K562 (cell line): ENCODE measurements around the gene TLNRD1.

Source experiments
- RCOR1 ChIP-seq, 2 experiments: IDR thresholded peaks; 2 replicates each; pipeline ENCODE4 v1.6.1; 2012; ENCODE audit warnings: low read depth in 2 of 2, low read length in 2 of 2, borderline replicate concordance in 1 of 2, improper control_type of control experiment in 1 of 2
- ZNF318 ChIP-seq, 2 experiments: fragments of 450-650 bp; IDR thresholded peaks; 2 replicates each; pipeline ENCODE4 v1.6.1; 2016; ENCODE audit warnings: mild to moderate bottlenecking in 2 of 2, borderline replicate concordance in 1 of 2, low read depth in 1 of 2, moderate library complexity in 1 of 2

GRCh38 chr15:81010086-81010485 is 9.4 kb downstream of the TLNRD1 start:
- TF ChIP-seq RCOR1 (IDR thresholded peaks at IDR 0.05; ENCODE audit: borderline replicate concordance in 1 of 2, low read depth in 2 of 2, low read length in 2 of 2) (no peak), ZNF318 (IDR thresholded peaks at IDR 0.05; ENCODE audit: borderline replicate concordance in 1 of 2, low read depth in 1 of 2) (no peak)
